GM21515 (cell line): ENCODE results near the gene AQP11.
"Not testable (repeated sequence)": the region's sequence is repeated elsewhere in the genome, so short reads cannot be mapped to it uniquely, and the experiment has no call there.

Experiments used
- ATAC-seq: cut with Tn5 transposase; IDR thresholded peaks from one replicate; pipeline ENCODE4 v1.9.1; 2021; ENCODE audit not compliant: unreplicated experiment

Gene AQP11

DNA sequence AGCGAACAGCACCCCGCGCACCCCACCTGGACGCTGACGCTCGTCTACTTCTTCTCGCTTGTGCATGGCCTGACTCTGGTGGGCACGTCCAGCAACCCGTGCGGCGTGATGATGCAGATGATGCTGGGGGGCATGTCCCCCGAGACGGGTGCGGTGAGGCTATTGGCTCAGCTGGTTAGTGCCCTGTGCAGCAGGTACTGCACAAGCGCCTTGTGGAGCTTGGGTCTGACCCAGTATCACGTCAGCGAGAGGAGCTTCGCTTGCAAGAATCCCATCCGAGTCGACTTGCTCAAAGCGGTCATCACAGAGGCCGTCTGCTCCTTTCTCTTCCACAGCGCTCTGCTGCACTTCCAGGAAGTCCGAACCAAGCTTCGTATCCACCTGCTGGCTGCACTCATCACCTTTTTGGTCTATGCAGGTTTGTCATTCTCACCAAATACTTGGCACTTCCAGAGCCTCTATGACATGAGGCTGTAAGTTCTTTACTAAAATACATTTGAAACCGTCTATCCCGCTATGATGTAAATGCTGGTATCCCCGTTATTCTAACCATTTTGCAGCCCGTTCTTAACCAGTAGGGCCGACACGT, 535 bp downstream of the AQP11 start:
- no peak for ATAC-seq

- no peak for ATAC-seq
Observed at GRCh38 chr11:77592727-77593126, 3.0 kb downstream of the AQP11 start.

DNA sequence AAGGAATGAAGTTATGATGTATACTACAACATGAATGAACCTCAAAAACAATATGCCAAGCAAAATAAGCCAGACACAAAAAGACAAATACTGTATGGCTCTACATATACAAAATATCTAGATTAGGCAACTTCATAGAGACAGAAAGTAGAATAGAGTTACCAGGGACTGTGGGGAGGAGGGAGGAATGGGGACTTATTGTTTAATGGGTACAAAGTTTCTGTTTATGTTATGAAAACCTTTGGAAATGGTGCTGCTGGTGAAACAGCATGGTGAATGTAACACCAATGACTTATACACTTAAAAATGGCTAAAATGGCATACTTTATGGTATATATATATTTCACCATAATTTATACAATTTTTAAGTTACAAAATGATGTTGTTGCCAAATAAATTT, 4.1 kb downstream of the AQP11 start:
- no peak for ATAC-seq

DNA sequence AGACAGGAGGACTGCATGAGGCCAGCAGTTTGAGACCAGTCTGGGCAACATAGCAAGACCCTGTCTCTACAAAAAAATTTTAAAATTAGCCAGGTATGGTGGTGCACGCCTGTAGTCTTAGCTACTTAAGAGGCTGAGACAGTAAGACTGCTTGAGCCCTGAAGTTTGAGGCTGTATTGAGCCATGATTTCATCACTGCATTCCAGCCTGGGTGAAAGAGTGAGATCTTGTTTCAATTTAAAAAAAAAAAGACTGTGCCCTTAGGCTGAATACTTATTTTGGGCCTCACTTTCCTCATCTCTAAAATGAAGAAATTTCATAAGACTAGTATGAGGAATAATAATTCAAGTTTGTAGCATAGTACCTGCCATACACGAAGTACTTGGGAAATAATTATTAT, 6.9 kb downstream of the AQP11 start:
- no peak for ATAC-seq

DNA sequence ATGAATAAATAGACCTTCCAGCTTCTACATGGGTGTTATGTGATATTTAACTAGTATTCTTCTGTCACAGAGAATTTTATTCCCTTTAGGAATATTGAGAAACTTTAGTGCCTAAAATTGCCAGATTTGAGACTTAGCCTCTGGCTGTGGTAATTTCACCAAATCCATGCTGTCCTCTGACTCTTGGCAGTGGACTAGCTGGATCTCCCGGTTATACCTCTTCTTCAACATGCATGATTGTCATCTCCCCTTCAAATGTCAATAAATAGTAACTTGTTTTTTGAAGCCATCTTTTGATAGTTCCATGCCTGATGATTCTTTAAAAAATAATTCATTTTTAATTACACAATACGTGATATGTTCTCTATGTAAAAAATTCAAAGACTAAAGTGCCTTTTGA, 8.4 kb downstream of the AQP11 start:
- no peak for ATAC-seq

DNA sequence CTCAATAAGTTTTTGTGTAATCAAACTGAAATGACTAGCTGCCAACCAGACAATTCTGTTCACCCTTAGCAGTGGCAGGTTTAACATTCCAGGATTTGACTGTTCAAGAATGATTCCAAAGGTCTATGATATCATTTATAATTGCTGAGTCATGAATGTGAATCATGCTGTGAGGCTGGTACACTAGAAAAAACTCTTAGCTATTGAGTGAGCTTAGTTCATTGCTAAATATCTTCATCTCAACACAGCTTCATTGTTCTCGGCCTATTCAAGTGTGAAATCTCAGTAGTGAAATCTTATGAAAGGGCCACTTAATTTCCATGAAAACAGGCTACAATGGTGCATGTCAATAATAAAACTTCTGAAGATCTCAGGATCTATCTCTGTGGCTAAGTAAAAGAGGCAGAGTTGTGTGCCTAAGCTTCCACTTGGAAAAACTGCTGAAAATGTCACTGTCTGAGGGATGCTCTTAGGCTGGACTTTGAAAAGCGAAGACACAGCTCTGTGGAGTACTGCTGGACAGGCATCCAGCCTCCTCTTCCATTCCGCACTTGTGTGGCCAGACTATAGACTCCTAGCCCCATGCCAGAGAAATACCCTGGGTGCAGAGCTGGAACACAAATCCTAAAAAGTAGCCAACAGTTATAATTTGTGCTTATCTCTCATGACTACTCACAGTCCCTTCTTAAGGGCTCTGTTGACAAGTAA, 12.8 kb downstream of the AQP11 start:
- ATAC-seq: no peak

DNA sequence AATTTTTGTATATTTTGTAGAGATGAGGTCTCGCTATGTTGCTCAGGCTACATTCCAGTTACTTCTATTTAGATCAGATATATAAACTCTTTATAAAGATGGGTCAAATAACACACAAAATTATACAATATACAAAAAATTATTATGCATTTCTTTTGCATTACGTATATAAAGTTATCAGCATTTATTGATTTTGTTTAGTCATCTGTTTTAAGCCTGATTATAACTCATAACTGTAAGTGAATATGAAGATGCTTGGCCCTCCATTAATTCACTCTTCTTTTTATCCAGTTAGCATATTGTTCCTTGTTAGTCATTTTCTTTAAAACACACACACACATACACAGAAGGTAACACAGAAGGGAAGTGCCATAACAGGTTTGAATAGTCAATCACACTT, 14.5 kb downstream of the AQP11 start:
- no peak for ATAC-seq

- ATAC-seq: no peak
Observed at GRCh38 chr11:77609234-77609633, 19.5 kb downstream of the AQP11 start.

GRCh38 chr11:77611921-77612320, 22.2 kb downstream of the AQP11 start:
- no peak for ATAC-seq

GRCh38 chr11:77617892-77618291, 28.1 kb downstream of the AQP11 start:
- ATAC-seq: no peak

DNA sequence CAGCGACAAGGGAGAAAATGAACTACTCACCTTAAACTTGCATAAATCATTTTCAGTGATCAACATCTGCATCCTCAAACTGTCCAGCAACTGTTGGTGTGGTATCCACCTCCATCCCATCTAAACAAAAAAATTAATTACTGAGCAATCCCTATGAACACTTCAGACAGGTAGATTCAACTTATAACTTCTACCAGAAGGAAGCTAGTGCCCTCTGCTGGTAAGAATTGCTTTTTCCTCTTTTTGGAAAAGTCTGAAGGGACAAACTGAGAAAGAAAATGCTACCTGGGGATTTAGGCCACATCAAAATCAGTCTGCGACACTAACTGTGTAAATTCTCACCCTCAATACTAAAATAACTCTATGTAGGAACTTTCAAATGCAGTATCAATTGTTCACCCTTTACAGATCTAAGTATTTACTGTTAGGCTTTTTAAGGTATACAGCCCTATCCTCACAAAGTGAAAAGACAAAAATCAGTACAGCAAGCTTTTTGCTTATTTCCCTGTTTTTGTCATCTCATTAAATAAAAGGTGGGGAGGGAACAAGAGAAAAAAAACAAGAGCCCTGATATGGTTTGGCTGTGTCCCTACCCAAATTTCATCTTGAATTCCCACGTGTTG, 29.9 kb downstream of the AQP11 start:
- no peak for ATAC-seq

GRCh38 chr11:77630157-77630710, 40.5 kb downstream of the AQP11 start:
- ATAC-seq: no peak

DNA sequence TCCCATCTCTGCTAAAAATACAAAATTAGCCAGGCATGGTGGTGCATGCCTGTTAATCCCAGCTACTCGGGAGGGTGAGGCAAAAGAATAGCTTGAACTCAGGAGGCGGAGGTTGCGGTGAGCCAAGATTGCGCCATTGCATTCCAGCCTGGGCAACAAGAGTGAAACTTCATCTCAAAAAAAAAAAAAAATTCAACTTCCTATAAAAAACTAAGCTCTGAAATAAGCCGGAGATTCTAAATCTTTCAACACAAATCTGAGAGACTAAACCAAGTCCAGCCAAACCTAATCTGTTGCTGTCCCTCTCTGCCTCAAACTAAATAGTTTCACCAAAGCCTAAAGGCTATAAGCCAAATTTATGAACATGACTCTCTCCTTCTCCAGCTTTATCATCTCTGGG, 44.2 kb downstream of the AQP11 start:
- not testable (repeated sequence) for ATAC-seq

DNA sequence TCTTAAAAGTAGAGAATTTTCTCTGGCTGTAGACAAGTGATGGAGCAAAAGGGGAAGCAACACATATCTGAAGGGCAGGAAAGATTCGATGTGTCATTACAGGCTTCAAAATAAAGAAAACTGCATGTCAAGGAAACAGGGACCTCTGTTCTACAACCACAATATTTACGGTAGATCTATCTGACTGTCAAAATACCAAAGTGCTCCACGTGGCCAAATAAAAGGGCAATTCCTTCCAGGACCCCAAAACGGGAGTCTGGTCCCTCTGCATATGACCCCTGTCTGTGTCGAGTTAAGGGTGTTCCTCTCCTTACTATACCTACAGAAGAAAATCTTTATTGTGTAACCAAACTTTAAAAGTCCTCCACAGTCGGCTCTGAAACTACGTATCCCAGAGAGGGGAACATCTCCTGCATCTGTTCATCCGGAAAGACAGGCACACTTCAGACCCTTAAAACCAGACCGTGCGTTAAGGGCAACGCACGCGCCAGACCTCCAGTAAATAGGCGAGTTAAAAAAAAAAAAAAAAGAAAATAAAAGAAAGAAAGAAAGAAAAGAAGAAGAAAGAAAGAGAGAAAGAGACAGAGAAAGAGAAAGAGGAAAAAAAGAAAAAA, 47.1 kb downstream of the AQP11 start:
- ATAC-seq: no peak

GRCh38 chr11:77637345-77638165, 47.8 kb downstream of the AQP11 start, which contains the start of gene CLNS1A:
Gene CLNS1A (minus strand): TSS chr11:77637794. CDS start chr11:77637714, 80 bp downstream.
- peak; percentile 92 for ATAC-seq

- no peak for ATAC-seq
Observed at GRCh38 chr11:77642228-77642627, 52.5 kb downstream of the AQP11 start.

GRCh38 chr11:77644887-77645286, 55.1 kb downstream of the AQP11 start:
- no peak for ATAC-seq

- no peak for ATAC-seq
Observed at GRCh38 chr11:77647654-77648305, 58.0 kb downstream of the AQP11 start.

DNA sequence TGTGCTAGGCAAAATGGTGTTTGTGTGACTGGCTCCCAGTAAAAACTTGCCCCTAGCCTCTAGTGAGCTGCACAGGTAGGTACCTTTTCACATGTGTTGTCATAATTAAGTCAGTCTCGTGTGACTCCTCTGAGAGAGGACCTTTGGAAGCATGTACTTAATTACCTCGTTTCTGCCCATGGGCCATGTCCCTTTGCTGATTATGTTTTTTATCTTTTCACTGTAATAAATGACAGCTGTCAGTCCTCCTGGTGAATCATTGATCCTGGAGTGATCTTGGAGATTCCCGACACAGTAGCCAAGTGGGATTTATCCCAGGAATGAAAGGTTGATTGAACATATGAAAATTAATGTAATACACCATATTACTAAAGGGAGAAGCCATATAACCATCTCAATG, 60.4 kb downstream of the AQP11 start:
- ATAC-seq: no peak

DNA sequence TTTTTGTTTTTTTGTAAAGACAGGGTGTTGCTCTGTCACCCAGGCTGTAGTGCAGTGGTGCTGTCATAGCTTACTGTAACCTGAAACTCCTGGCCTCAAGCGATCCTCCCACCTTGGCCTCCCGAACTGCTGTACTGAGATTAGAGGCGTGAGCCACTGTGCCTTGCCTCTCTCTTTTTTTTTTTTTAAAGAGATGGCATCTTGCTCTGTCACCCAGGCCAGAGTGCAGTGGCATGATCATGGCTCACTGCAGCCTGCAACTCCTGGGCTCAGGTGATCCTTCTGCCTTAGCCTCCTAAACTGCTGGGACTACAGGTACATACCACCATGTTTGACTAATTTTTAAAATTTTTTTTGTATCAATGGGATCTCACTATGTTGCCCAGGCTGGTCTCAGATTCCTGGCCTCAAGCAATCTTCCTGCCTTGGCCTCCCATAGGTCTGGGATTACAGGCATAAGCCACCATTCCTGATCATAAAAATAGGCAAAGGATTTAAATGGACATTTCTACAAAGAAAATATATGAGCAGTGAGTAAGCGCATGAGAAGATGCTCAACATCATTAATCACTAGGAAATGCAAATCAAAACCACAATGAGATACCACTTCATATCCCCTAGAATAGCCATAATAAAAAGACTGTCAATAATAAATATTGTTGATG, 65.1 kb downstream of the AQP11 start:
- ATAC-seq: no peak
